Measurements from ENCODE around the gene STK39.
A peak's percentile ranks its signal among the peaks of the same experiment; 100 is the strongest.
"Not testable (repeated sequence)": the region's sequence is repeated elsewhere in the genome, so short reads cannot be mapped to it uniquely, and the experiment has no call there.

STK39 gene

DNA sequence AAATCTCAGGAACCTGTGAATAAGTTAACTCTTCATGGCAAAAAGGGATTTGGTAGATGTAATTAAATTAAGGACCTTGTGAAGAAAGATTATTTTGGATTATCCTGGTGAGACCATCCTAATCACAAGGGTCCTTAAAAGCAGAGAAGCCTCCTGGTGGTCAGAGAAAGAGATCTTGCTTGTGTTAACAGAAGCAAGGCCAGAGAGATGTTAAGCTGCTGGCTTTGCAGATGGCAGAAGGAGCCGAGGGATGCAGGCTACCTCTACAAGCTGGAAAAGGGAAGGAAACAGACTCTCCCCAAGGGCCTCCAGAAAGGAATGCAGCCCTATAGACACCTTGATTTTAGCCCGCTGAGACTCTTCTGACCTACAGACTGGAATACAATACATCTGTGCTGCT is 197.0 kb downstream of the STK39 start:
- peak; percentile 28 for DNase-seq (ENCODE audit: low spot score)

DNA sequence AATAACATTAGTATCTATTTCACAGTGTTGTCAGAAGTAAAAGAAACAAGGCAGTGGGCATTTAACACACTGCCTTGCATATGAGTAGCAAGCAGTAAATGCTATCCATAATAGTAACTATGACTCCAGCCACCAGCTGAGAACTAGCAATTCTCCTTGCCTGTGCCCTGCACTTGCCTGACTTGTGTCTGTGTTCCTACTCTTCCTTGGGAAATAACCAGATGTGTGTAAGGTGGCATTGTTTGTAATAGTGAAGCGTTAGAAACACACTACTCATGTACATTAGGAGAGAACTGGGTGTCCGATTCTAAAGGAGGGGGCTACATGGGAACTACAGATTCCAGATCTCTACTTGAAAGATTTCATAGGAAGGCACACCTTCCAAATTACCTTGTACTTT is 197.8 kb downstream of the STK39 start:
- DNase-seq (ENCODE audit: low spot score) = no peak

- no peak for DNase-seq (ENCODE audit: low spot score)
These were observed 200.2 kb downstream of the STK39 start for GRCh38 chr2:168047091-168047690.

DNA sequence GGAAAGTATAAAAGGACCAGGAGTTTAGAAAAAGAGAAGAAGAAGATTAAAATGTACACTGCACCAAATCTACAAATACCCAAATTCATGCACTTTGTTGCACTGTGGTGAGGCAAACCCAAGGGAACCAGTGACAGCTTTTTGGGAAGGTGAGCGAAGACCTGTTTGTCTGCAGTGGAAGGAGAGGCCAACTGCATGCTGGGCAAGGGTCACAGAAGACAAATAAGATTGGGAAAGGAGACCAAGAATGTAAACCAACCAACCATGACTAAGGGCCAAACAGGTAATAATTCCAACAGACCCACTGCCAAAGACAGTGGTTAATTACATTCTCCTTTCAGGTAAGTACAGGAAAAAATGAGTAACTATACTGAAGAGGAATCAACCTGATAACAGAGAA is 202.8 kb downstream of the STK39 start:
- DNase-seq (ENCODE audit: low spot score) = no peak

GRCh38 chr2:168044176-168044575 is 203.2 kb downstream of the STK39 start:
- no peak for DNase-seq (ENCODE audit: low spot score)

- not testable (repeated sequence) for DNase-seq (ENCODE audit: low spot score)
These were observed 205.1 kb downstream of the STK39 start for GRCh38 chr2:168042127-168042824.

GRCh38 chr2:168039881-168040280 is 207.5 kb downstream of the STK39 start:
- no peak for DNase-seq (ENCODE audit: low spot score)

DNA sequence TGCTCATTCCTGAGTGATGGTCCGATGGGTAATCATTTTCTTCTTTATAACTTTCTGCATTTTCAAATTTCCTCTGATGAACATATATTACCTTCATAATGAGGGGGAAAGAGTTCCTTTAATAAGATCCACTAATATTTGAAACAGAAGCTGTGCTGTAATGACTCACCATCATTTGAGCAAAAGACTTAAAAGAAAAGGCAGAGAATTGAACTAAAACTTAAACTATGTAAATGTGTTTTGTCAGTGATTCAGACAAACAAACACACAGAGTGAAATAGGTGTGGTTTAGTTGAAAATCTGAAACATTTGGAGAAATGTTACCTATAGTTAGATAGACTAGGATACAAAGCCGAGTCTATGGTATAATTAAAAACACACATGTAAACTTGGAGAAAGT is 209.6 kb downstream of the STK39 start:
- no peak for DNase-seq (ENCODE audit: low spot score)

DNA sequence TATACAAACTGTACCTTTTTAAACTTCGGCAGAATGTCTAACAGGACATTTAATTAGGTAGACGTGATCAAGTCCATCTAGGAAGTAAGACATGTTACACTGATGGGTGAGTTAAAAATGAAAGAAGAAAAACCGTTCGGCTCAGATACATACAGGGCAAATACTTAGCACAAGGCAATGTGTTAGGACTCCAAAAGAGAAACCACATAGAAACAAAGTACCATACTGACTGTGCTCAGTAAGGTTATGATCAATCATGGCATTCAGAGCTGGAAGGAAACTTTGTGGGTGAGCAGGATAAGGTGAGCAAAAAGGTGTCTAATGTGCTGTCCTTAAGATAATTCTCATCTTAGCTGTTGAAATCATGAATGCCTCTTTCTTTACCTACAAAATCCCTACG is 211.9 kb downstream of the STK39 start:
- no peak for DNase-seq (ENCODE audit: low spot score)

DNA sequence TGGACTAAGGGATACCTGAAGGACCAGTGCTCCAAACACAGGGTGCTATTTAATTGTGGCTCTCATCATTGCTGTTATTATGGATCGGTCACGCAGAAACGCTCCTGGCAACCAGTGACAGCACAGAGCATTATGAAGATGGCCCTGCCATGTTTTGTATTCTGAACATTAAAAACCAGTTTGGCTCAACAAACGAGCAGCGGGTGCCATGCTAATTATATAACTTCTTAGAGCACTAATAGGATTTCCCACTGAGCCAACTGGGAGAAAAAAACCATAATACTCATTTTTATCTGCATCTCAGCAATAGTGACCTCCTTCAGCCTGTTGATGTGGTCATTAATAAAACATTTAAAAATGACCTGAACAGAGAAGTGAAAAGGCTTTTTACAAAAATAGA is 212.8 kb downstream of the STK39 start:
- no peak for DNase-seq (ENCODE audit: low spot score)

DNA sequence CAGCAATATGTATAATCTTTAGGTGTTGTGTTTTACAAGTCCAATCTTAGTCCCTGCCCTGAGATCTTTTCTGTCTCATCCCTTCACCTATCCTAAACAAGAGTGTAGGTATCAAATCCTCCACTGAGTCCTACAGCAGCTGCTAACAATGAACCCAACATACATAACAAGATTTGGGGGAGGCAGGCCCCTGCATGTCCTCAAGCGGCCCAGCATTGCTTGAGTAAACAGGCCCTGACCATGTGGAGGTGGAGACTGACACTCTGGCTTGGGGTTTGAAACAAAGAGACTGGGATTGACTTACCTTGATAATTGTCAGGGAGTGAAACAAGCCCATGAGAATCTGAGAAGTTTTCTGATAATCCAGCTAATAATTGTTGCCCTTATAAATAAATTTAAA is 213.4 kb downstream of the STK39 start:
- DNase-seq (ENCODE audit: low spot score) = no peak

DNA sequence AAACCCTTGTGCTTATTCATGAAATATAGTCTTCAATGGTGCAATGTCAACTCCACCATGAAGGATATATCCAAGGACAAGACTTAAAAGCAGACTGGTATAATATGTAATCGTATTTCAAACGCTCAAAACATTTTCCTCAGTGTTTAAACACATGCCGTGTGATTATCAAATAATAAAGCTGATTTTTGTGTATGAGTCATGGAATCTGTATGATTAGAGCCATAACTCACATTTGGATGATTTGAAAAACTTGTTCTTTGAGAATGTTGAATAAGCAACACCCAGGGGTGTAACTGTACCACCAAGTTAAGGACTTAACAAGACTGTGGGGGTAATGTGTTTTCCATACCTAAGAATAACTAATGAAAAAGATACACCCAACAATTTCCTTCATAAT is 215.3 kb downstream of the STK39 start:
- DNase-seq (ENCODE audit: low spot score) = no peak

DNA sequence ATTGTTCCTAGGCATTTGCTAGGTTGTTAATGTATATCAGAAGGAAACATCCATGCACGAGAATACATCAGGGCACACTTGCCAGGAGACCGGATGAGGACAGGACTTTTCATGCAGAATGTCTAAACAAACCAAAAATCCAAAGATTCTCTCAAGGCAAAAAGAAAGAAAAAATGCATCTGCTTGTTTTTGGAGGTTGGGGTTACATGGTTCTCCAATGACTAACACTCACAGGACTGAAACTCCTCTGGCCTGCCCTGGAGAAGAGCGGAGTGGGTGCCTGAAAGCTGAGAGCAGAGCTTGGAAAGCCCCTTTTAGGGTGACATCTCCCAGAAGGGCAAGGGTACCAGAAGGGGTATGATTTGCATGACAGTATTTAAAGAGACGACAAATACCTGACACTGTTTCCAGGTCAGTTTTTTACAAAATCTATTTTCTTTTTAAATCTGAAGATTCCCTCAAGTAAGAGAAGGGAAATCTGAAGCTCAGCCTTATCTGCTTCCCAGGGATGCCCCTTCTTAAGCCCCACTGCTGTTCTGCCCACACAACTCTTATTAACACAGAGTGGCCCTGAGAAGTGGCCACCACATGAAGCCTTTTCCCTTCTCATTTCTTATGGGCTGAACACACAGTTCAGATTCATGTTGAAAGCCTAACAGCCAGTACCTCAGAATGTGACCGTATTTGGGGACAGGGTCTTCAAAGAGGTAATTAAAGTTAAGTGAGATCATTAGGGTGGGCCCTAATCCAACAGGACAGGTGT is 216.4 kb downstream of the STK39 start:
- DNase-seq (ENCODE audit: low spot score) = no peak

DNA sequence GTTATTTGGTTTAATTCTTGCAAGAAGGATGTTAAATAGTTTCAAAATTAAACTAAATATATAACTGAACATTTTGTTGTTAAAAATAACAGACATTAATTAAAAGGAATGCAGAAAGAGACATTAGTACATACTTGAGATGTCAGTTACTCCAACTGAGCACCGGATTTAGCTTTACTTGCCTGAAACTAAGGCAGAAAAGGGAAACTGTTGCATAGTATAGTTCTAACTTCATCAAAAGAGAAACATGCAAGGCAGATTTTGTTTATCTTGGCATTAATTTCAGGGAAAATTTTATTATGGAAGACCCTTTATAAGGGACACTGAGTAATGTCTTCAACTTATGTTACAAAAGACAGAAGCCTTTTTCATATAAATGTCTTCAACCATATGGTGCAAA is 218.3 kb downstream of the STK39 start:
- no peak for DNase-seq (ENCODE audit: low spot score)

DNA sequence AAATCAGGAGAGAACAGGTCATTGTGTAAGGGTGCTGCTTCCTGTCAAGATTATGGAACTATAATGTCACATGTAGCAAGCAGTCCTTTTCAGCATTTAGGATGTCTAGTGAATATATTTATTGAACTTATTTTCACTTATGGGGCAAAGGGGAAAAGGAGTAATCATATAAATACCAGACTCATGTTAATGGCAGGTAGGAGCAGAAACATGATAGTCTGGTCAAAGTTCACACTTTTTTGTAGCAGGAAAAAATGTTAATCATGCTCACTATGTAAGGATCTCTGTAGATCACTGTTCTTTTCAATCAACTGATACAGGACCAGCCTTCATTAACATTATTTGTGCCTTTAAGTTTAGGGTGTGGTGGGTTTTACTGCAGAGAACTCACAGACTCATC is 219.0 kb downstream of the STK39 start:
- no peak for DNase-seq (ENCODE audit: low spot score)

- peak; percentile 27 for DNase-seq (ENCODE audit: low spot score)
These were observed 221.8 kb downstream of the STK39 start for GRCh38 chr2:168025487-168026202.

- no peak for DNase-seq (ENCODE audit: low spot score)
These were observed 222.9 kb downstream of the STK39 start for GRCh38 chr2:168024459-168024858.

GRCh38 chr2:168021800-168022587 is 225.4 kb downstream of the STK39 start:
- no peak for DNase-seq (ENCODE audit: low spot score)

DNA sequence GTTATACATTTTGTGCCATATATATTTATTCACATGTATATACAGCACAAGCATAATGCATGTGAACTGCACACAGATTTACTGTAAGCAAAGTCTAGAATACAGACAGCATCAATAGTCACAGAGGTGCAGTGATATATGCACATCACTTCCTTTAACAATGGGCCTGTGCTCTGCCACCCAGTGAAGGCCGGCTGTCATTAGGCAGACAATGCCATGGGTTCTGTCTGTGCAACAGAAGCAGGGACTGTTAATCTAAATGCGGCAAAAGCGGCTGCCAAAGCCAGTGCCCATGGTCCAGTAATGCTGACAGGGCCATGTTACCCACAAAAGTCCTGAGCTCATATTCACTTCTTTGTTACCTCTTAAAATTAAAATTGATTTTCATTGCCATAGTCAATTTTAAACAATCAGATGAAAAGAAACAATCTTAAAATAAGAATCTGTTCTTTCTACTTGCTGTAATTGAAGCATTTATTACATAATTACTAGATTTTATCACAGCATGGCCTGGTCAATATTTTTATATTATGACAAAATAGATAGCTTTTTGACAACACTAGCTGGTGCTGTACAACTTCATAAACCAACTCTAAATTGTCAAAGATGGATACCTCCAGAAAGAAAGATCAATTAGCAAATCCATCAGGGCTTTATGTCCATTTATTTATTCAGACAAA is 232.0 kb downstream of the STK39 start:
- no peak for DNase-seq (ENCODE audit: low spot score)

- no peak for DNase-seq (ENCODE audit: low spot score)
These were observed 237.5 kb downstream of the STK39 start for GRCh38 chr2:168009900-168010299.

GRCh38 chr2:168008646-168009195 is 238.7 kb downstream of the STK39 start:
- no peak for DNase-seq (ENCODE audit: low spot score)
